OCI-LY1 (cell line): ENCODE data around the gene HEXD.
"Not testable (repeated sequence)": the region's sequence is repeated elsewhere in the genome, so short reads cannot be mapped to it uniquely, and the experiment has no call there.

Experiments
- H2AFZ ChIP-seq: fragments of 200-600 bp; sonication (generic), shearing (Covaris generic); 2 replicates; pipeline ENCODE4 v1.6.0; 2014; ENCODE audit warnings: antibody characterized with exemption, mild to moderate bottlenecking, low read length
- H3F3A ChIP-seq: fragments of 200-600 bp; sonication (generic), shearing (Covaris generic); 2 replicates; pipeline ENCODE4 v1.6.0; 2014; ENCODE audit warnings: mild to moderate bottlenecking, antibody characterized with exemption, low read length, moderate library complexity; ENCODE audit not compliant: insufficient read depth
- H3K27ac ChIP-seq: fragments of 200-600 bp; sonication (generic); 2 replicates; pipeline ENCODE4 v1.5.1; 2014; ENCODE audit warnings: low read length, mixed run types, mild to moderate bottlenecking, low read depth; ENCODE audit not compliant: poor library complexity, severe bottlenecking
- H3K27me3 ChIP-seq: fragments of 200-600 bp; sonication (generic); 2 replicates; pipeline ENCODE4 v1.6.0; 2014; ENCODE audit warnings: antibody characterized with exemption, mild to moderate bottlenecking, low read length, moderate library complexity; ENCODE audit not compliant: insufficient read depth
- H3K36me3 ChIP-seq: fragments of 200-600 bp; sonication (generic); 2 replicates; pipeline ENCODE4 v1.6.1; 2014; ENCODE audit warnings: mild to moderate bottlenecking, antibody characterized with exemption, low read length, moderate library complexity, mixed read lengths; ENCODE audit not compliant: insufficient read depth
- H3K4me1 ChIP-seq: fragments of 200-600 bp; sonication (generic); 2 replicates; pipeline ENCODE4 v1.5.1; 2014; ENCODE audit warnings: mild to moderate bottlenecking, low read length, moderate library complexity; ENCODE audit not compliant: insufficient read depth, severe bottlenecking
- H3K4me2 ChIP-seq: fragments of 200-600 bp; sonication (generic), shearing (Covaris generic); 2 replicates; pipeline ENCODE4 v1.6.1; 2014; ENCODE audit warnings: low read length
- H3K4me3 ChIP-seq: fragments of 200-600 bp; sonication (generic); 2 replicates; pipeline ENCODE4 v1.5.1; 2014; ENCODE audit warnings: low read length, low read depth, mild to moderate bottlenecking, mixed read lengths; ENCODE audit not compliant: poor library complexity, severe bottlenecking
- H3K79me2 ChIP-seq: fragments of 200-600 bp; shearing (Covaris generic); 2 replicates; pipeline ENCODE4 v1.6.1; 2016; ENCODE audit warnings: mixed run types, low read length, mixed read lengths; ENCODE audit not compliant: insufficient read depth
- H3K9ac ChIP-seq: fragments of 200-600 bp; sonication (generic), shearing (Covaris generic); 2 replicates; pipeline ENCODE4 v1.6.1; 2014; ENCODE audit warnings: mild to moderate bottlenecking, low read length, mixed read lengths
- H3K9me2 ChIP-seq: fragments of 200-600 bp; sonication (generic), shearing (Covaris generic); 2 replicates; pipeline ENCODE4 v1.6.1; 2014; ENCODE audit warnings: low read depth, mild to moderate bottlenecking, low read length, mixed read lengths
- H3K9me3 ChIP-seq: fragments of 200-600 bp; shearing (Covaris generic); 2 replicates; pipeline ENCODE4 v1.6.1; 2014; ENCODE audit warnings: low read length, mixed read lengths
- H4K20me1 ChIP-seq: fragments of 200-600 bp; sonication (generic), shearing (Covaris generic); 2 replicates; pipeline ENCODE4 v1.6.0; 2016; ENCODE audit warnings: mild to moderate bottlenecking, low read length; ENCODE audit not compliant: insufficient read depth
- EZH2 ChIP-seq: fragments of 200-600 bp; sonication (generic), shearing (Covaris generic); IDR thresholded peaks from 2 replicates; pipeline ENCODE4 v1.8.0; 2017; ENCODE audit warnings: borderline replicate concordance, mixed run types, mild to moderate bottlenecking, antibody characterized with exemption, low read length, moderate library complexity, mixed read lengths
- TF ChIP-seq, protein P1 (sequence below): fragments of 200-600 bp; sonication (generic), shearing (Covaris generic); IDR thresholded peaks from 2 replicates; pipeline ENCODE4 v1.5.1; 2017; ENCODE audit warnings: mild to moderate bottlenecking, antibody characterized with exemption, low read length, moderate library complexity, mixed read lengths

HEXD gene

DNA sequence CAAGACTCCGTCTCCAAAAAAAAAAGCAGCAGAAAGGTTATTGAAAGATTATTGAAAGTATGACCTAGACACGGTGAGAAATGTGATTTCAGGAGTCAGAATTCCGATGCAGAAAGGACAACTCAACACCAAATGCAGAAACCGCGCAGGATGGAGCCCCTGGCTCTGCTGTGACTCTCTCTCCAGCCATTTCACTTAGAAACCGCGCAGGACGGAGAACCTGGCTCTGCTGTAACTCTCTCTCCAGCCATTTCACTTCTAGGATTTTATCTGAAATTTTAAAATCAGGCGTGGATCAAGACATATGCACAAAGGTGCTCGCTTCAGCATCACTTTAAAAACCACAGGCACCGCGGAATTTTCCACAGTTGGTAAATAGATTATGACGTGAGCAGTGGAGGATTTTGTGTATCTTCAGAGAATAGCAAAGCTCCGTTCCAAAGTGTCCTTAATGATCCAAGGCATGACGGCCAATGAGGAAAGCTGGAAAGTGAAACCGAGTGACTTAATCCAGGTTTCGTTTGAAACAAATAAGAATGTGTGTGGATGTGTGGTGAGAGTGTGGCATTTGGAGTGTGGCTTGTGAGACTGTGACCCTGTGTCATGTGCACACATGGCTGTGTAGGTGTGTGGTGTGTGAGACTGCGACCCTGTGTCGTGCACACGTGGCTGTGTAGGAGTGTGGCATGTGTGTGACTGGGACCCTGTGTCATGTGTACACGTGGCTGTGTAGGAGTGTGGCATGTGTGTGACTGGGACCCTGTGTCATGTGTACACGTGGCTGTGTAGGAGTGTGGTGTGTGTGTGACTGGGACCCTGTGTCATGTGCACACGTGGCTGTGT is 37.1 kb upstream of the HEXD start:
- Histone ChIP-seq H4K20me1 (no peaks in the 10 kb centered on the region), H3K27me3 (no peaks in the 10 kb centered on the region), H3K79me2 (no peaks in the 10 kb centered on the region), H3K9me2 (no peaks in the 10 kb centered on the region), H3K9ac (no peak overlapping the region), H3F3A (no peaks in the 10 kb centered on the region), H3K4me2 (no peak overlapping the region), H2AFZ (no peak overlapping the region), H3K4me3 (no peak overlapping the region), H3K36me3 (no peaks in the 10 kb centered on the region), H3K9me3 (no peaks in the 10 kb centered on the region), H3K27ac (no peak overlapping the region), H3K4me1 (no peaks in the 10 kb centered on the region)
- no peak for TF ChIP-seq EZH2
- TF ChIP-seq, protein P1, sequence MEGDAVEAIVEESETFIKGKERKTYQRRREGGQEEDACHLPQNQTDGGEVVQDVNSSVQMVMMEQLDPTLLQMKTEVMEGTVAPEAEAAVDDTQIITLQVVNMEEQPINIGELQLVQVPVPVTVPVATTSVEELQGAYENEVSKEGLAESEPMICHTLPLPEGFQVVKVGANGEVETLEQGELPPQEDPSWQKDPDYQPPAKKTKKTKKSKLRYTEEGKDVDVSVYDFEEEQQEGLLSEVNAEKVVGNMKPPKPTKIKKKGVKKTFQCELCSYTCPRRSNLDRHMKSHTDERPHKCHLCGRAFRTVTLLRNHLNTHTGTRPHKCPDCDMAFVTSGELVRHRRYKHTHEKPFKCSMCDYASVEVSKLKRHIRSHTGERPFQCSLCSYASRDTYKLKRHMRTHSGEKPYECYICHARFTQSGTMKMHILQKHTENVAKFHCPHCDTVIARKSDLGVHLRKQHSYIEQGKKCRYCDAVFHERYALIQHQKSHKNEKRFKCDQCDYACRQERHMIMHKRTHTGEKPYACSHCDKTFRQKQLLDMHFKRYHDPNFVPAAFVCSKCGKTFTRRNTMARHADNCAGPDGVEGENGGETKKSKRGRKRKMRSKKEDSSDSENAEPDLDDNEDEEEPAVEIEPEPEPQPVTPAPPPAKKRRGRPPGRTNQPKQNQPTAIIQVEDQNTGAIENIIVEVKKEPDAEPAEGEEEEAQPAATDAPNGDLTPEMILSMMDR, result no peak

DNA sequence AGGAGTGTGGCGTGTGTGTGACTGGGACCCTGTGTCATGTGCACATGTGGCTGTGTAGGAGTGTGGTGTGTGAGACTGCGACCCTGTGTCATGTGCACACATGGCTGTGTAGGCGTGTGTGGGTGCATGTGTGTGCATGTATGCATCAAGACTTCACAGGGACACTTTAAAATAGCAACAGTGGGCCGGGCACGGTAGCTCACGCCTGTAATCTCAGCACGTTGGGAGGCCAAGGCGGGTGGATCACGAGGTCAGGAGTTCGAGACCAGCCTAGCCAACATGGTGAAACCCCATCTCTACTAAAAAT is 36.5 kb upstream of the HEXD start:
- H3K9me3 ChIP-seq, H3K27ac ChIP-seq, H3K4me1 ChIP-seq, H2AFZ ChIP-seq, H3K79me2 ChIP-seq, H4K20me1 ChIP-seq, H3K4me2 ChIP-seq, H3K4me3 ChIP-seq, H3K36me3 ChIP-seq, H3F3A ChIP-seq, H3K9me2 ChIP-seq, H3K9ac ChIP-seq, H3K27me3 ChIP-seq: not testable (repeated sequence)

DNA sequence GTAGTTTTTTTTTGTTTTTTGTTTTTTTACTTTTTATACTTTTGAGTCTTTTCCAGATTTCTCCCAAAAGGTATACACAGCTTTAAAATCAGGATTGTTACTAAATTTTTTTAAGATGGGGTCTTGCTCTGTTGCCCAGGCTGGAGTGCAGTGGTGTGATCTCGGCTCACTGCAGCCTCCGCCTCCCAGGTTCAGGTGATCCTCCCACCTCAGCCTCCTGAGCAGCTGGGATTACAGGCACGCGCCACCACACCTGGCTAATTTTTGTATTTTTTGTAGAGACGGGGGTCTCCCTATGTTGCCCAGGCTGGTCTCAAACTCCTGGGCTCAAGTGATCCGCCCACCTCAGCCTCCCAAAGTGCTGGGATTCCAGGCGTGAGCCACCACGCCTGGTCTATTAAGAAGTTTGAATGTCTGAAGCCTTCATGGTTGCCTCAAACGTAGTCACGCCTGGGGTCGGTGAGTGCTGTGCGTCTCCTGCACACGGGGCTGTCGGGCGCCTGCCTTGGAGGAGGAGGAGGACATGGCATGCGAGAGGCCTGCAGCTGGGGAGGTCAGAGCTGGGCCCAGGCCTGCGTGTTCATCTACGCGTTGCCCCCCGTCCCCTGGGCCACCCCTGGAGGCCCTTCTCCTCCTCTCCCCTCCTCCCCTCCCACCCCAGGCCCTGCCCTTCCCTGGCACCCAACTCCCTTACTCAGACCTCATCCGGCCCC is 35.8 kb upstream of the HEXD start:
- not testable (repeated sequence) for H3K9me3 ChIP-seq

DNA sequence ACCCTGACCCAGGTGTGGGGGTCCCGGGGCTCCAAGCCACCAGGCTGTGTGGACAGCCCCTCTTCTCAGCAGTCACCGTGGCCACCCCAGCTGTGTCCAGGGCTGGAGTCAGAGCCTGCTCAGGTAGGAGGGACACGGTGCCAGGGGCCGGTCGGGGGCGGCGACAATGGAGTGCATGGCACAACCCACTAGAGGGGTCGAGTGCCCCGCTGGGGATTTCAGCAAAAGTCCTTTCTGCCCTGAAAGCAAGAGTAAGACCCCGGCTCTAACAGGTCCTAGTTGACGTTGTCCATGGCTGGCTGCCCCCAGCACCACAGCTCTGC is 35.3 kb upstream of the HEXD start:
- H3F3A ChIP-seq, result no peaks in the 10 kb centered on the region
- H3K9ac ChIP-seq, result no peak overlapping the region
- no peaks in the 10 kb centered on the region for H3K4me1 ChIP-seq
- no peaks in the 10 kb centered on the region for H3K79me2 ChIP-seq
- no peaks in the 10 kb centered on the region for H3K9me3 ChIP-seq
- no peak overlapping the region for H3K4me2 ChIP-seq
- H3K27me3 ChIP-seq, result peaks cover 6% of the 10 kb centered on the region; the same call in 1 of the 2 replicates
- no peak overlapping the region for H3K4me3 ChIP-seq
- H2AFZ ChIP-seq, result no peak overlapping the region
- H3K9me2 ChIP-seq, result no peaks in the 10 kb centered on the region
- no peak overlapping the region for H3K27ac ChIP-seq
- H4K20me1 ChIP-seq, result no peaks in the 10 kb centered on the region
- TF ChIP-seq, protein P1, result no peak
- no peak for TF ChIP-seq EZH2
- no peaks in the 10 kb centered on the region for H3K36me3 ChIP-seq

More for the DNA sequence above, 35.8 kb upstream of the HEXD start:
- not testable (repeated sequence) for H3F3A ChIP-seq, H3K27ac ChIP-seq, H3K27me3 ChIP-seq, H2AFZ ChIP-seq, H4K20me1 ChIP-seq, H3K9me2 ChIP-seq, H3K4me3 ChIP-seq, H3K4me1 ChIP-seq, H3K36me3 ChIP-seq, H3K79me2 ChIP-seq, H3K4me2 ChIP-seq, H3K9ac ChIP-seq
